ENCODE data around the gene HNRNPU.

Gene HNRNPU

DNA sequence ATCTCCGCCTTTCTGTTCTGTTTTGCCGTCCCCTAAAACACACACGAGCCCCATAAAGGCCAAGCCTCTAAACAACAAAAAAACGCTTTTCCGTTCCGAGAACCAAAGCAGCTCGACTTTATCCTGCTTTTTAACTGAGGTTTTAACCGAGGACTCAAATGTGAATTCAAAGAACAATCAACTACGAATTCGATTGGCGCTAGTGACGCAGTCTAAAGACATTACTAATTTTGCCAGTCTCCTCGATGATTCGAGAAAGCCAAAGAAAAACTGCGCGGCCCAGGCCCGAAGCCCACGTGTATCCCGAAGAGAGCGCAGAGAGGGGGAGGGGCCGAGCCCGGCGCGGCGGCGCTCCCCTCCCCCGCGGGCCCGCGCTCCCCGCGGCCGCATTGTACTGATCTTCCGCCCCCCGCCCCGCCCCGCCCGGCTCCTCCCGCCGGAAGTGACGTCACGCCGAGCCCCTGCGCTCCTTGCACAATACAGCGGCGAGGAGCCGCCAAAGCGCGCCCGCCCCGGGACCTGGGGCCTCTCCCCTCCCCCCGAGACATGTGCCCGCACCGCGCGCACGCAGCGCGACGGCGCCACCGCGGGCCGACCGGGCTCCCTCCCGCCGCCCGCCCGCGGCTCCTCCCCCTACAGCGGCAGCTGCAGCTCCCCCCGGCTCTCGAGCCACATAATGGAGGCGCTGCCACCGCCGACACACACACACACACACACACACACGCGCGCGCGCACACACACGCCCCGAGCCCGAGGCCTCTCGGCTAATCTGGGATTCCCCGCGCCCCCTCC is 1.4 kb downstream of the HNRNPU start:
- peak; percentile 89 to 90 for DNase-seq

DNA sequence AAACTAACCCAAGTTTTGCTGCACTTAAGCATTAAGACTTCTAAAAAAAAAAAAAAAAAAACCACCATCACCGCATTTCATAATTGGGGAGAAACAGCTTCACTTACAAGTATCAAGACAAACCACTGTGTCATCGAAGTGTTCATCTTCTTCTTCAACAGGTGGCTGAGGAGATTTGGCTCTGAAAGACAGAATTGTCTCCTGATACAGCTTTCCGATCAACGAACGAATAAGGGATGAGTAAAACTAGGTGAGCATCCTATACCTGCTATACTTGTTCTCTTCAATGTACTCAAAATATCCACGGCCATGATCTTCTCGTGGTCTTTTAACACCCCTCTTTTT is 2.0 kb downstream of the HNRNPU start:
- DNase-seq: peak in 1 of 2 experiments; percentile 42

- DNase-seq: no peak
Observed at GRCh38 chr1:244861683-244862082, 2.7 kb downstream of the HNRNPU start.

GRCh38 chr1:244860914-244861610 is 3.3 kb downstream of the HNRNPU start:
- DNase-seq: peak in 1 of 2 experiments; percentile 41

DNA sequence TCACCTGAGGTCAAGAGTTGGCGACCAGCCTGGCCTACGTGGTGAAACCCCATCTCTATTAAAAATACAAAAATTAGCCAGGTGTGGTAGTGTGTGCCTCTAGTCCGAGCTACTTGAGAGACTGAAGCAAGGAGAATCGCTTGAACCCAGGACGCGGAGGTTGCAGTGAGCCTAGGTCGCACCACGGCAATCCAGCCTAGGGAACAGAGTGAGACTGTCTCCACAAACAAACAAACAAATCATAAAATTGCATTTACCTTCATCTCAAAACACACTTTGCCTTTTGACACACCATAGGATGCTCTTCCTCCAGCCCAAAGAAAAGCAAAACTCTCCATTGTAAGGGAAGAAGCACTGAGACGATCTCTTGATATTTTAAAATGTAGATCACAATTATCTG is 4.3 kb downstream of the HNRNPU start:
- no peak for DNase-seq

GRCh38 chr1:244858357-244858756 is 6.0 kb downstream of the HNRNPU start:
- DNase-seq: no peak

- no peak for DNase-seq
Observed at GRCh38 chr1:244857761-244858160, 6.6 kb downstream of the HNRNPU start.

DNA sequence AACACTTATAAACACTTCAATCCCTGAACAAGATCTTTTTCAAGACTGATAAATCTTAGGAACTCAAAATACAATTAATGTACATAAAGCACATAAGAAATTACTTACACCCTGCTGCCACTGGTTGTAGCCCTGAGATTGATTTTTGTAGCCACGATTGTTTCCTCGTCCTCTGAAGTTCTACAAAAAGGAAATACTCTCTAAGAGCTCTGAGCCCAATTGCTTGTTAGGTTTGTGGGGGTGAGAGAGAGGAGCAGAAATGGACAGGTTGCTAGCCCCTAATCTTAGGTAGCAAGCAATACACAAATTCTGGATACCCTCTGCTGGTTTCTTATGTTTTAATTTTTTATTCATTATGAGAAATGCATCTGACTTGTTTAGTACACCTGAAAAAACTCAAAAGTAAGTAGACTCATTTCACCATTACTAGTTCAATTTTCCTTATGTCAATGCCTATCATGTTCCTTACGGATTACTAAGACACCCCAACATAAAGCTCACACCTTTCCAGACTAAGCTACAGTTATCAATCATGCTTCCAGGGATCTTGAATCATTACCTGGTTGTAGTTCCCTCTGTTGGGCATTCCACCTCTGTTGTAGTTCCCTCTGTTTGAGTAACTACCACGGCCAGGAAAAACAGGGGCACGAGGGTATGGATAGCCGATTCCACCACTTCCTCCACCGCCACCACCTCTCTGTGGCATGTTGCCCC is 9.3 kb downstream of the HNRNPU start:
- no peak for DNase-seq

- DNase-seq: no peak
Observed at GRCh38 chr1:244854166-244854565, 10.2 kb downstream of the HNRNPU start.

GRCh38 chr1:244852694-244853093 is 11.6 kb downstream of the HNRNPU start:
- DNase-seq: no peak

DNA sequence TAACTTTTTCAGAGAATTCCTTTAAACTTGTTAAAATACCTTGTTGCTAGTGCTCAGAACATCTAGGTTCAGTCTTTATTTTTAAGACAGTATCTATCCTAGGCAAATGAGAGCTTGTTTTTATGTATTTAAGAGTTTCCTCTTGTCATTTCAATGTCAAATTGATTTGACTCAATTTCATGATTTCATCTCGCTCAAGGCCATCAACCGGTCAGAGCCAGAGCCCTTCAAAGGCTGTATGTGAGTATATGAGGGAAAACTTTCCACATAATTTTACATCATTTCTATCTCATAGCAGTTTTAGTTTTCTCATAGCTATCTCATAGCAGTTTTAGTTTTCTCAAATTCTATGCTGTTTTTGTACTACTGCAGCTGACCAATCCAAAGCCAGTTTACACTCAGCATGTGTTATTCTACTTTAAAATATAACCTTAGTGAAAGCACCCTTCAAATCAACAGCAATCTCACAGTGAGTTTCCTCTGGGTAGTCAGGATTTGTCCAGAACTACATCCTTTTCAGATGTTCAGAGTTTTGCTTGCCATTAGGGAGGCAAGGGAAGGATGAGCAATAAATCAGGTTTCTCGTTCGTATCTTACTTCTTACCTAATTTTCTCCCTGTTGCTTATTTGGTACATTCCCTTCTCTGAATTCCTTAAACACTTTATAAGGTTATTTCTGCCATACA is 12.7 kb downstream of the HNRNPU start:
- DNase-seq: no peak

- DNase-seq: no peak
Observed at GRCh38 chr1:244850896-244851295, 13.4 kb downstream of the HNRNPU start.

DNA sequence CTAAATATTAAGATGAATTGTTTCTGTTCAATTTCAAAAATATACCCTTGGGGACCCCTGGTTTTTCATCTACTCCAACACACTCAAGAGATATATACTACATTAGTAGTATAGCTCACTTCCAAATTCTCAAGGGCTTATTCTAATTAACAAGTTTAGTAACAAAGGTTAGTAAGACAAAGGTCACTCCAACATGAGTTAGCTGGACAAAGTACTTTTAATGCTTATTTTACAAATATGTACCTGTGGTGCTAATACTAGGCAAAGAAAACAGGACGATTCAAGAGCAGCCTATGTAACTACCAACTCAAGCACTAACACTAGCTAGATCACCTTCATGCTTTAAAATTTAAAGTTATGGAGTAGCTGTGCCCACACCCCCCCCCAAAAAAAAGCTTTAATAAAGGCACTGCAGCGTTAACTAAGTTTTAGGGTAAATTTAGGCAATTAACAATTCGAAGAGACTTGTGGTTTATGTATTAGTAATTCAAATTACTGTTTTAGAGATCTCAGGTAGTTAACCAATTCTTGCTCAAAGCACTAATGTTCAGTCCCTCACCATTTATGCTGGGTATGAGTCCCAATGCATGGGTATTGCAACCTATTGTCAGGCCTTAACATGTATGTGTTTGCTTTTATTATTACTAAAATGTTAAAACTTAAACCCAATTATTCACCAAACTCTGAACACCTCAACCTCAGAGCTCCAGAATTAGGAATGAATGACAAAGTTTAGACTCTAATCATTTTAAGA is 14.1 kb downstream of the HNRNPU start:
- DNase-seq: no peak

GRCh38 chr1:244849189-244849866 is 15.0 kb downstream of the HNRNPU start:
- DNase-seq: no peak

GRCh38 chr1:244846653-244847052 is 17.7 kb downstream of the HNRNPU start:
- no peak for DNase-seq

- no peak for DNase-seq
Observed at GRCh38 chr1:244844155-244845121, 19.9 kb downstream of the HNRNPU start.

DNA sequence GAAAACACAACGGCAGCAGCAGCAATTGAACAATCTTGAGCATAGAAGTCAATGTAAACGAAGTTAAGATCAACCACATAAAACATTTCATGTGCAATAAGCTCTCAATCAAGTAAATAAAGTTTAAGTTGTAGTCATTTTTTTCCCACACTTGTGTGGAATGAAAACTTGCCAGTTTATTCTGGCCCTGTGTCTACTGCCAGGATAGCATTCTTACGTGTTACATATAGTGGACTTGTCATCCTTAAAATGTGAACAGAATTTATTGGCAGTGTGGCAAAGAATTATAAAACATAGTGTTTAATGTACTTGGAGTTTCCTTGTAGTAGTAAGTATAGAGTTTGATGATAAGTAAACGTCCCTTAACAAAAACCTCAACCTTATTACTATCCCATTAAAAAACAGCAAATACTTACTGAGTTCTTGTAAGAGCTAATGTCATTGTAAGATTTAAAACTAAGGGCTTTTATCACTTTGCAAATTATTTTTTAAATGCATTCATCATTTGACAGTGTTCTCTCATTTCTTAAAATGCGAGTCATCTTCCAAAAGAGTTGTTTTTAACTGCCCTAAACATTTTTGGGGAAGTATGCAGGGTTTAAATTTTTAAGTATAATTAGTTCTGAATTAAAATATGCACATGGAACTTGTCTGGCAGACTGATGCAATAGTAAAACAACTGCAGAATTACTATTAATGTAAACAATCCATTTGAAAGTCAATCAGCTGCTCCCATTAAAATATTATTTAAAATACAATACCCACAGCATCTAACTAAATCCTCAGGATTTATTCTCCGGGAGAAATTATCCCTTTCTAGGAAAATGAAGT is 21.0 kb downstream of the HNRNPU start:
- no peak for DNase-seq

- DNase-seq: no peak
Observed at GRCh38 chr1:244841273-244841927, 22.9 kb downstream of the HNRNPU start.

GRCh38 chr1:244840219-244840794 is 24.0 kb downstream of the HNRNPU start:
- DNase-seq: no peak
